Esophagus muscularis mucosa (tissue), 4 donors: Measurements from ENCODE around the gene CAMSAP2.

Experiments
- EP300 ChIP-seq: sonication (generic); formaldehyde crosslinking; IDR thresholded peaks from one replicate; pipeline ENCODE4 v1.6.1; 2017; ENCODE audit warnings: antibody characterized with exemption
- POLR2A ChIP-seq: fragments of 450-650 bp; IDR thresholded peaks from one replicate; pipeline ENCODE4 v1.6.1; 2017; ENCODE audit warnings: antibody characterized with exemption, moderate library complexity, mild to moderate bottlenecking, low read depth
- POLR2AphosphoS5 ChIP-seq, 2 donors: sonication (generic); formaldehyde crosslinking; IDR thresholded peaks; one replicate each; pipeline ENCODE4 v1.6.1; 2017; ENCODE audit warnings: antibody characterized with exemption in 2 of 2
- TF ChIP-seq, protein P1 (sequence below), 3 experiments: fragments of 200-600 bp in 2 of 3; fragments of 450-650 bp in 1 of 3; sonication (generic) in 2 of 3; IDR thresholded peaks; one replicate each; pipeline ENCODE4 v1.5.1; 2017 to 2019; ENCODE audit warnings: antibody characterized with exemption in 3 of 3, mild to moderate bottlenecking in 2 of 3, moderate library complexity in 1 of 3

DNA sequence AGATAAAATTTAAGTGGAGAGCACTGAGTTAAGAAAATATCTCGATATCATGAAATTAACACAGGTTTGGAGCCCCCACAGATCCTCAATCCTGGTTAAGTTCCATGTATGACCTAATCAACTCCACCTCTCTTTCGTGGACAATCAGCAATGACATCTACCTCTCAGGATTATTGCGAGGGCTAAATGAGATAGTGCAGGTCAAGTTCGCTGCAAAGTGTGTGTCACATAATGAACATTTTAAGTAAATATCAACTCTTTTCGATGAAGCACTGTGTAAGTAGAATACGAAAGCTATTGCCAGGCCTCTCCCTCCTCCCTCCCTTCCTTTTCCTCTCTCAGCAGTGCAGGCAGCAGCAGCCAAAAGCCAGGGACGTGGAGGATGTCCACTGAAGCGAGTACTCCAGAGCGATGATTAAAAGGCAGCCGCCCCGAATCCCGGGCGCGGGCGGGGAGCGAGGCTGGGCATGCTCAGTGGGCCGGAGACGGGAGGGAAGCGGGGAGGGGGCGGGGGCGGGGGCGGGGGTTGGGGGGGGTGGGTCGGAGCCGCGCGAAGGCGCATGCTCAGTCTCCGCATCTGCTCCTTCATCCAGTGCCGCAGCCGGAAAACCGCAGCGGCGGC, at the start of gene CAMSAP2:
- TF ChIP-seq, protein P1, sequence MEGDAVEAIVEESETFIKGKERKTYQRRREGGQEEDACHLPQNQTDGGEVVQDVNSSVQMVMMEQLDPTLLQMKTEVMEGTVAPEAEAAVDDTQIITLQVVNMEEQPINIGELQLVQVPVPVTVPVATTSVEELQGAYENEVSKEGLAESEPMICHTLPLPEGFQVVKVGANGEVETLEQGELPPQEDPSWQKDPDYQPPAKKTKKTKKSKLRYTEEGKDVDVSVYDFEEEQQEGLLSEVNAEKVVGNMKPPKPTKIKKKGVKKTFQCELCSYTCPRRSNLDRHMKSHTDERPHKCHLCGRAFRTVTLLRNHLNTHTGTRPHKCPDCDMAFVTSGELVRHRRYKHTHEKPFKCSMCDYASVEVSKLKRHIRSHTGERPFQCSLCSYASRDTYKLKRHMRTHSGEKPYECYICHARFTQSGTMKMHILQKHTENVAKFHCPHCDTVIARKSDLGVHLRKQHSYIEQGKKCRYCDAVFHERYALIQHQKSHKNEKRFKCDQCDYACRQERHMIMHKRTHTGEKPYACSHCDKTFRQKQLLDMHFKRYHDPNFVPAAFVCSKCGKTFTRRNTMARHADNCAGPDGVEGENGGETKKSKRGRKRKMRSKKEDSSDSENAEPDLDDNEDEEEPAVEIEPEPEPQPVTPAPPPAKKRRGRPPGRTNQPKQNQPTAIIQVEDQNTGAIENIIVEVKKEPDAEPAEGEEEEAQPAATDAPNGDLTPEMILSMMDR (IDR thresholded peaks at IDR 0.05) = no peak
- TF ChIP-seq POLR2A (no peak), EP300 (no peak), POLR2AphosphoS5 (IDR thresholded peaks at IDR 0.05) (no peak)
